H1 (cell line): Measurements from ENCODE around the gene OR10V1. TPM values are rescaled to one million over a fixed set of nuclear protein-coding genes. Genes with fewer than 3 reads are reported as not detected.

Source experiments
- CTCF ChIA-PET: fragments of 300-600 bp; sonication (Branson Sonifier 250); formaldehyde crosslinking; loops from one replicate; lab custom pipeline; 2021; ENCODE audit not compliant: partially characterized antibody; lab: Charles Lee
- POLR2A ChIA-PET: fragments of 300-600 bp; sonication (Branson Sonifier 250); formaldehyde crosslinking; loops from one replicate; lab custom pipeline; 2021; ENCODE audit warnings: inconsistent platforms; ENCODE audit not compliant: partially characterized antibody; lab: Charles Lee
- DNase-seq, 2 experiments: peaks; one replicate each; pipeline versions ENCODE4 v3.0.0 to v3.0.0-alpha.2; 2010 to 2022; ENCODE audit warnings: low spot score in 2 of 2, low read depth in 1 of 2, mixed read lengths in 1 of 2
- FAIRE-seq: peaks from 2 replicates; lab custom pipeline; 2011; peaks lifted over from hg19 to GRCh38; lab: Jason Lieb, UNC
- H2AFZ ChIP-seq: 2 replicates; pipeline ENCODE4 v1.8.1; 2012; ENCODE audit warnings: low read length, inconsistent platforms
- H2AK5ac ChIP-seq: 2 replicates; pipeline ENCODE4 v1.6.1; 2013; ENCODE audit warnings: low read depth, low read length
- H2BK120ac ChIP-seq: replicated peaks from 2 replicates; pipeline ENCODE3; 2013; ENCODE audit warnings: low read depth, low read length, inconsistent platforms
- H2BK12ac ChIP-seq: 2 replicates; pipeline ENCODE4 v1.6.1; 2013; ENCODE audit warnings: low read depth, low read length
- H2BK15ac ChIP-seq: 2 replicates; pipeline ENCODE4 v1.6.1; 2013; ENCODE audit warnings: low read length
- H2BK20ac ChIP-seq: 2 replicates; pipeline ENCODE4 v1.6.1; 2013; ENCODE audit warnings: low read length
- H2BK5ac ChIP-seq: 2 replicates; pipeline ENCODE4 v1.6.1; 2013; ENCODE audit warnings: low read depth, low read length
- H3K14ac ChIP-seq: 2 replicates; pipeline ENCODE4 v1.6.1; 2013; ENCODE audit warnings: inconsistent platforms; ENCODE audit not compliant: insufficient read length
- H3K18ac ChIP-seq: 2 replicates; pipeline ENCODE4 v1.6.1; 2013; ENCODE audit warnings: low read length; ENCODE audit errors: extremely low read depth
- H3K23ac ChIP-seq: 2 replicates; pipeline ENCODE4 v1.6.1; 2013; ENCODE audit warnings: inconsistent platforms; ENCODE audit not compliant: insufficient read length
- H3K23me2 ChIP-seq: 2 replicates; pipeline ENCODE4 v1.6.1; 2013; ENCODE audit warnings: low read depth, low read length
- H3K27ac ChIP-seq: 2 replicates; pipeline ENCODE4 v1.6.1; 2011; ENCODE audit warnings: low read depth, low read length, inconsistent platforms
- H3K27me3 ChIP-seq, 4 experiments: replicated peaks in 1 of 4; 1 replicate in 1 of 4; 2 replicates in 3 of 4; pipeline versions ENCODE4 v1.6.1 to v1.8.1; 2011 to 2013; ENCODE audit warnings: low read length in 3 of 4, mild to moderate bottlenecking in 3 of 4, inconsistent platforms in 2 of 4, mixed read lengths in 2 of 4, moderate library complexity in 1 of 4; ENCODE audit not compliant: control insufficient read depth in 3 of 4, insufficient read depth in 3 of 4; ENCODE audit errors: extremely low read depth in 1 of 4
- H3K36me3 ChIP-seq, 4 experiments: 2 replicates each; pipeline versions ENCODE4 v1.6.1 to v1.8.1; 2011 to 2013; ENCODE audit warnings: mild to moderate bottlenecking in 4 of 4, low read length in 3 of 4, moderate library complexity in 2 of 4, control low read depth in 1 of 4, inconsistent platforms in 1 of 4; ENCODE audit not compliant: insufficient read depth in 4 of 4, control insufficient read depth in 2 of 4
- H3K4ac ChIP-seq: replicated peaks from 2 replicates; pipeline ENCODE3; 2013; ENCODE audit warnings: low read length, low read depth, mixed read lengths, inconsistent platforms; ENCODE audit not compliant: insufficient read length
- H3K4me1 ChIP-seq, 4 experiments: replicated peaks in 1 of 4; 1 replicate in 1 of 4; 2 replicates in 3 of 4; pipeline versions ENCODE4 v1.6.1 to v1.8.1; 2011 to 2013; ENCODE audit warnings: low read length in 3 of 4, inconsistent platforms in 2 of 4, mixed read lengths in 1 of 4; ENCODE audit not compliant: insufficient read depth in 4 of 4, control insufficient read depth in 3 of 4
- H3K4me2 ChIP-seq, 2 experiments: 2 replicates each; pipeline versions ENCODE4 v1.6.1 to v1.8.1; 2011 to 2013; ENCODE audit warnings: low read depth in 2 of 2, low read length in 2 of 2, control low read depth in 1 of 2, inconsistent platforms in 1 of 2, mild to moderate bottlenecking in 1 of 2; ENCODE audit not compliant: insufficient read depth in 1 of 2
- H3K4me3 ChIP-seq, 4 experiments: fragments of 200-600, 300-600 bp in 1 of 4; sonication (generic), shearing (Covaris generic), sonication (Bioruptor Twin) in 1 of 4; 2 replicates each; pipeline versions ENCODE4 v1.5.1 to v1.8.1; 2011 to 2016; ENCODE audit warnings: low read length in 4 of 4, low read depth in 3 of 4, control low read depth in 2 of 4, inconsistent platforms in 2 of 4, mild to moderate bottlenecking in 2 of 4, mixed read lengths in 1 of 4, moderate library complexity in 1 of 4; ENCODE audit not compliant: insufficient read depth in 2 of 4; ENCODE audit errors: extremely low read depth in 1 of 4
- H3K56ac ChIP-seq: replicated peaks from 2 replicates; pipeline ENCODE3; 2013; ENCODE audit warnings: low read depth, mild to moderate bottlenecking, mixed read lengths, low read length, inconsistent platforms; ENCODE audit not compliant: insufficient read length
- H3K79me1 ChIP-seq: 2 replicates; pipeline ENCODE4 v1.6.1; 2013; ENCODE audit warnings: low read depth, low read length, control low read depth
- H3K79me2 ChIP-seq, 2 experiments: 2 replicates each; pipeline versions ENCODE4 v1.6.1 to v1.8.1; 2012 to 2013; ENCODE audit warnings: low read length in 2 of 2, mild to moderate bottlenecking in 2 of 2, inconsistent platforms in 1 of 2; ENCODE audit not compliant: insufficient read depth in 2 of 2, control insufficient read depth in 1 of 2
- H3K9ac ChIP-seq, 4 experiments: replicated peaks in 1 of 4; 1 replicate in 1 of 4; 2 replicates in 3 of 4; pipeline versions ENCODE4 v1.6.1 to v1.8.1; 2011 to 2013; ENCODE audit warnings: low read depth in 3 of 4, low read length in 3 of 4, control low read depth in 2 of 4, mild to moderate bottlenecking in 2 of 4, moderate library complexity in 2 of 4, inconsistent platforms in 1 of 4; ENCODE audit errors: extremely low read depth in 1 of 4
- H3K9me3 ChIP-seq, 2 experiments: 2 replicates each; pipeline versions ENCODE4 v1.6.1 to v1.8.1; 2012 to 2013; ENCODE audit warnings: mild to moderate bottlenecking in 2 of 2, moderate library complexity in 2 of 2, control low read depth in 1 of 2, inconsistent platforms in 1 of 2, low read depth in 1 of 2, low read length in 1 of 2, mixed read lengths in 1 of 2; ENCODE audit not compliant: insufficient read depth in 2 of 2
- H4K20me1 ChIP-seq, 2 experiments: replicated peaks in 1 of 2; 2 replicates each; pipeline versions ENCODE3 to v1.8.1; 2011 to 2013; ENCODE audit warnings: inconsistent platforms in 2 of 2, low read length in 2 of 2, mild to moderate bottlenecking in 1 of 2; ENCODE audit not compliant: insufficient read depth in 2 of 2, control insufficient read depth in 1 of 2
- H4K5ac ChIP-seq: 2 replicates; pipeline ENCODE4 v1.6.1; 2013; ENCODE audit warnings: low read length, low read depth, mixed read lengths, inconsistent platforms; ENCODE audit not compliant: insufficient read length
- H4K8ac ChIP-seq: 2 replicates; pipeline ENCODE4 v1.8.0; 2013; ENCODE audit warnings: mild to moderate bottlenecking, moderate library complexity, low read length, inconsistent platforms; ENCODE audit not compliant: insufficient read depth; ENCODE audit errors: extremely low read depth
- H4K91ac ChIP-seq: replicated peaks from 2 replicates; pipeline ENCODE3; 2013; ENCODE audit warnings: low read length, mixed read lengths, inconsistent platforms; ENCODE audit not compliant: insufficient read length
- ATF3 ChIP-seq: IDR thresholded peaks from 2 replicates; pipeline ENCODE4 v1.6.1; 2011; ENCODE audit warnings: low read depth, mild to moderate bottlenecking, low read length; ENCODE audit not compliant: insufficient read depth
- CBX5 ChIP-seq: fragments of 300-800, 300-1000 bp; sonication (generic); IDR thresholded peaks from 2 replicates; pipeline ENCODE4 v1.7.1; 2016; ENCODE audit warnings: antibody characterized with exemption, low read length, low read depth
- CBX8 ChIP-seq: fragments of 300-800, 300-1000 bp; sonication (generic); IDR thresholded peaks from 2 replicates; pipeline ENCODE4 v1.7.1; 2016; ENCODE audit warnings: low read depth, low read length, borderline replicate concordance
- CEBPB ChIP-seq: IDR thresholded peaks from 2 replicates; pipeline ENCODE4 v1.6.1; 2012; ENCODE audit warnings: low read depth, low read length
- GTF2F1 ChIP-seq: IDR thresholded peaks from 2 replicates; pipeline ENCODE4 v1.6.1; 2012; ENCODE audit warnings: low read depth, low read length, improper control_type of control experiment, borderline replicate concordance
- NANOG ChIP-seq: IDR thresholded peaks from 2 replicates; pipeline ENCODE4 v1.6.1; 2011; ENCODE audit warnings: low read length, low read depth, mild to moderate bottlenecking, inconsistent platforms; ENCODE audit not compliant: insufficient read depth, poor library complexity, severe bottlenecking
- RBBP5 ChIP-seq: IDR thresholded peaks from 2 replicates; pipeline ENCODE4 v1.7.1; 2012; ENCODE audit warnings: low read depth, mild to moderate bottlenecking, inconsistent platforms, low read length, moderate library complexity, borderline replicate concordance
- RNF2 ChIP-seq: fragments of 200-900, 300-1000 bp; sonication (generic); IDR thresholded peaks from 2 replicates; pipeline ENCODE4 v1.7.1; 2016; ENCODE audit warnings: borderline replicate concordance, low read depth, mild to moderate bottlenecking, antibody characterized with exemption, low read length; ENCODE audit not compliant: poor library complexity, severe bottlenecking; ENCODE audit errors: missing control alignments
- SP4 ChIP-seq: IDR thresholded peaks from 2 replicates; pipeline ENCODE4 v1.6.1; 2012; ENCODE audit warnings: low read length, inconsistent platforms
- TAF7 ChIP-seq: optimal IDR thresholded peaks from 2 replicates; pipeline ENCODE3; 2011; ENCODE audit warnings: low read depth, mild to moderate bottlenecking, inconsistent platforms, low read length, moderate library complexity, borderline replicate concordance
- WGBS, 2 experiments: shearing (Covaris generic) in 1 of 2; methylation state at CpG; one replicate each; pipeline versions ENCODE4 v1.1.6 to v1.1.7; 2013 to 2015; ENCODE audit warnings: low lambda C conversion rate in 2 of 2, mixed read lengths in 2 of 2, inconsistent platforms in 1 of 2, low coverage in 1 of 2, missing lambda C conversion rate in 1 of 2; ENCODE audit not compliant: insufficient replicate concordance in 2 of 2, insufficient coverage in 1 of 2, insufficient read length in 1 of 2; ENCODE audit errors: extremely low coverage in 1 of 2, missing lambda C conversion rate in 1 of 2; 5-methylcytosine and 5-hydroxymethylcytosine counted together
- polyA plus RNA-seq, 7 experiments: library from polyadenylated mRNA; depleted of rRNA in 3 of 7; stranded (reverse) in 5 of 7; unstranded in 2 of 7; fragments of >200 nt in 5 of 7; fragments of 200-250 nt in 2 of 7; gene quantifications; 1 replicate in 5 of 7; 2 replicates in 1 of 7; 4 replicates in 1 of 7; pipeline versions ENCODE4 v1.2.1 to v1.2.3, GENCODE V29; 2011 to 2013; ENCODE audit warnings: missing spikeins in 2 of 7, mixed read lengths in 2 of 7
- total RNA-seq: library from RNA; stranded (reverse); fragmentation: NEBNext Ultra II Directional; extraction: Animal tissue kit (Norgen Biotek cat#: 25700); gene quantifications from 2 replicates; pipeline ENCODE4 v1.2.1, GENCODE V29; 2021

OR10V1 gene
- total and polyA plus RNA-seq, 2 of the 8 experiments (the other 6 are each of a cell fraction or from before 2014, with no cell fraction given) = not detected

DNA sequence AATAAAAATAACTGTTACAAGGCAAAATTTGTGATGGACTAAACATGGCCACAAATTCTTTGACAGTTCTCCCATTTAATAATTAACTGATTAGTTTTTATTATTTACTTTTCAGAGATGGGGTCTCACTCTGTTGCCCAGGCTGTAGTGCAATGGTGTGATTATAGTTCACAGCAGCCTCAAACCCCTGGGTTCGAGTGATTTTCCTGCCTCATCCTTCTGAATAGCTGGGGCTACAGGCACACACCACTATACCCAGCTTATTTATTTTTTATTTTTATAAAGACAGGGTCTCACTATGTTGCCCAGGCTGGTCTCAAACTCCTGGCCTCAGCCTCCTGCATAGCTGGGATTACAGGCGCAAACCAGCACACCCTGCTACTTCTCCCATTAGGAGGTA is 40.4 kb downstream of the OR10V1 start:
- Histone ChIP-seq H2AK5ac (no peak overlapping the region), H3K4ac (no peak overlapping the region), H3K79me1 (no peaks in the 10 kb centered on the region), H3K23me2 (peaks cover 3% of the 10 kb centered on the region), H3K9ac (no peak overlapping the region), H4K5ac (no peak overlapping the region), H3K79me2 (no peaks in the 10 kb centered on the region), H3K4me3 (no peak overlapping the region), H4K8ac (no peak overlapping the region), H3K23ac (no peak overlapping the region), H3K9me3 (no peaks in the 10 kb centered on the region), H2BK20ac (no peak overlapping the region), H4K91ac (no peak overlapping the region), H3K27ac (no peak overlapping the region), H3K4me1 (peaks cover 0 to 5% (median 2%) of the 10 kb centered on the region in 4 experiments; a peak in 2 of 7 replicates), H3K56ac (no peak overlapping the region), H2BK15ac (no peak overlapping the region), H3K14ac (no peak overlapping the region), H4K20me1 (no peaks in the 10 kb centered on the region), H2BK120ac (no peak overlapping the region), H3K27me3 (no peaks in the 10 kb centered on the region), H3K4me2 (no peak overlapping the region), H2AFZ (no peak overlapping the region), H3K36me3 (no peaks in the 10 kb centered on the region), H2BK5ac (no peak overlapping the region), H3K18ac (no peak overlapping the region), H2BK12ac (no peak overlapping the region)
- TF ChIP-seq GTF2F1 (no peak), CBX8 (no peak), RNF2 (no peak), SP4 (no peak), CEBPB (no peak), NANOG (no peak), RBBP5 (no peak), CBX5 (no peak), TAF7 (no peak), ATF3 (no peak)
- ChIA-PET CTCF (interaction anchor here (1.9 kb wide), 1 partner anchor 136 kb away, joined by 5 read pairs; no protein-coding TSS in a partner anchor), POLR2A (no interaction called here)
- DNase-seq = no peak
- 94% methylated on average over 2 of the region's 2 CpGs; no CpG with 5 or more reads in 1 of the 2 experiments for WGBS, 2 experiments
- no peak for FAIRE-seq
